NCI-H128 (cell line): ENCODE measurements around the gene ZNF286A.
"Not testable (repeated sequence)": the region's sequence is repeated elsewhere in the genome, so short reads cannot be mapped to it uniquely, and the experiment has no call there.

Experiments used
- DNase-seq: peaks from one replicate; lab custom pipeline; 2025; ENCODE audit not compliant: unreplicated experiment; lab: John Stamatoyannopoulos, UW

Gene ZNF286A

GRCh38 chr17:15768865-15769533 lies 69.4 kb downstream of the ZNF286A start:
- DNase-seq = not testable (repeated sequence)
